Liver (tissue), 9 donors: ENCODE results near the gene COL23A1. TPM values are rescaled to one million over a fixed set of nuclear protein-coding genes. Genes with fewer than 3 reads are reported as not detected.

Experiments
- DNase-seq: peaks from one replicate; pipeline ENCODE4 v3.0.0-alpha.2; 2017; ENCODE audit warnings: low spot score
- H3K27ac ChIP-seq, 2 donors: one replicate each; pipeline ENCODE4 v1.7.0; 2013; ENCODE audit warnings: inconsistent platforms in 2 of 2, low read length in 2 of 2, control low read depth in 1 of 2, low read depth in 1 of 2, mild to moderate bottlenecking in 1 of 2
- H3K27me3 ChIP-seq, 4 donors: one replicate each; pipeline versions ENCODE4 v1.6.1 to v1.7.0; 2013; ENCODE audit warnings: low read length in 3 of 4, inconsistent platforms in 1 of 4, mild to moderate bottlenecking in 1 of 4, moderate library complexity in 1 of 4; ENCODE audit not compliant: control insufficient read depth in 4 of 4, insufficient read depth in 4 of 4
- H3K36me3 ChIP-seq, 4 donors: one replicate each; pipeline versions ENCODE4 v1.6.1 to v1.7.0; 2013; ENCODE audit warnings: low read length in 3 of 4, mild to moderate bottlenecking in 3 of 4, low read depth in 1 of 4, moderate library complexity in 1 of 4; ENCODE audit not compliant: control insufficient read depth in 4 of 4, insufficient read depth in 3 of 4
- H3K4me1 ChIP-seq, 4 donors: one replicate each; pipeline versions ENCODE4 v1.6.1 to v1.7.0; 2013; ENCODE audit warnings: low read length in 3 of 4, mild to moderate bottlenecking in 3 of 4, moderate library complexity in 1 of 4; ENCODE audit not compliant: control insufficient read depth in 4 of 4, insufficient read depth in 4 of 4
- H3K4me3 ChIP-seq, 3 donors: one replicate each; pipeline versions ENCODE4 v1.6.1 to v1.7.0; 2013; ENCODE audit warnings: low read length in 3 of 3, control low read depth in 1 of 3, low read depth in 1 of 3, mild to moderate bottlenecking in 1 of 3
- H3K9ac ChIP-seq, 2 donors: one replicate each; pipeline ENCODE4 v1.7.0; 2013; ENCODE audit warnings: low read length in 2 of 2, mild to moderate bottlenecking in 2 of 2, moderate library complexity in 2 of 2, control low read depth in 1 of 2, low read depth in 1 of 2
- H3K9me3 ChIP-seq, 4 donors: one replicate each; pipeline versions ENCODE4 v1.6.1 to v1.7.0; 2013; ENCODE audit warnings: low read length in 3 of 4; ENCODE audit not compliant: control insufficient read depth in 4 of 4
- CTCF ChIP-seq: fragments of 150-350 bp; IDR thresholded peaks from 2 replicates; pipeline ENCODE4 v1.5.1; 2017; ENCODE audit warnings: improper control_type of control experiment, low read depth, low read length; ENCODE audit not compliant: missing input control
- EGR1 ChIP-seq, 2 donors: IDR thresholded peaks; 2 replicates each; pipeline ENCODE4 v1.6.1; 2016 to 2018; ENCODE audit warnings: antibody characterized with exemption in 2 of 2, low read depth in 2 of 2
- FOXA1 ChIP-seq: IDR thresholded peaks from 2 replicates; pipeline ENCODE4 v1.6.1; 2016; ENCODE audit warnings: antibody characterized with exemption
- FOXA2 ChIP-seq: IDR thresholded peaks from 2 replicates; pipeline ENCODE4 v1.6.1; 2016; ENCODE audit warnings: antibody characterized with exemption
- GABPA ChIP-seq, 2 donors: IDR thresholded peaks in 1 of 2; conservative IDR thresholded peaks in 1 of 2; 2 replicates each; pipeline ENCODE4 v1.6.1; 2016; ENCODE audit warnings: antibody characterized with exemption in 2 of 2, mild to moderate bottlenecking in 1 of 2, moderate library complexity in 1 of 2
- HNF4A ChIP-seq, 2 donors: conservative IDR thresholded peaks; 2 replicates each; pipeline ENCODE4 v1.6.1; 2016; ENCODE audit warnings: antibody characterized with exemption in 2 of 2, mild to moderate bottlenecking in 2 of 2
- HNF4G ChIP-seq: IDR thresholded peaks from 2 replicates; pipeline ENCODE4 v1.6.1; 2016; ENCODE audit warnings: antibody characterized with exemption
- JUND ChIP-seq, 2 donors: IDR thresholded peaks; 2 replicates each; pipeline ENCODE4 v1.6.1; 2016; ENCODE audit warnings: antibody characterized with exemption in 2 of 2
- MAX ChIP-seq: IDR thresholded peaks from 2 replicates; pipeline ENCODE4 v1.6.1; 2016; ENCODE audit warnings: antibody characterized with exemption
- RAD21 ChIP-seq, 2 donors: IDR thresholded peaks; 2 replicates each; pipeline ENCODE4 v1.6.1; 2016; ENCODE audit warnings: antibody characterized with exemption in 2 of 2, mild to moderate bottlenecking in 2 of 2
- RXRA ChIP-seq, 2 donors: IDR thresholded peaks; 2 replicates each; pipeline ENCODE4 v1.6.1; 2017 to 2018; ENCODE audit warnings: antibody characterized with exemption in 2 of 2, mild to moderate bottlenecking in 1 of 2
- SP1 ChIP-seq: IDR thresholded peaks from 2 replicates; pipeline ENCODE4 v1.6.1; 2018; ENCODE audit warnings: antibody characterized with exemption, mild to moderate bottlenecking
- TAF1 ChIP-seq: conservative IDR thresholded peaks from 2 replicates; pipeline ENCODE4 v1.6.1; 2016; ENCODE audit warnings: antibody characterized with exemption, mild to moderate bottlenecking
- YY1 ChIP-seq: IDR thresholded peaks from 2 replicates; pipeline ENCODE4 v1.6.1; 2016; ENCODE audit warnings: antibody characterized with exemption, mild to moderate bottlenecking
- ZBTB33 ChIP-seq: IDR thresholded peaks from 2 replicates; pipeline ENCODE4 v1.6.1; 2016; ENCODE audit warnings: antibody characterized with exemption
- WGBS: extraction: QIAGEN DNeasy Blood & Tissue Kit; methylation state at CpG from one replicate; pipeline ENCODE4 v1.1.7; 2013; 5-methylcytosine and 5-hydroxymethylcytosine counted together
- polyA plus RNA-seq, 2 donors: library from polyadenylated mRNA; stranded (reverse) in 1 of 2; unstranded in 1 of 2; fragments of 200-250 nt in 1 of 2; fragments of >200 nt in 1 of 2; fragmentation: Nextera tagmentation in 1 of 2; extraction: Ambion mirVana in 1 of 2; gene quantifications; one replicate each; pipeline versions ENCODE4 v1.2.1 to v1.2.3, GENCODE V29; 2013 to 2015
- total RNA-seq, 2 donors: library from RNA; depleted of rRNA; stranded (reverse); fragments of >200 nt; gene quantifications; one replicate each; pipeline ENCODE4 v1.2.3, GENCODE V29; 2014
- TF ChIP-seq, protein P1 (sequence below): IDR thresholded peaks from 2 replicates; pipeline ENCODE4 v1.6.1; 2016; ENCODE audit warnings: antibody characterized with exemption, mild to moderate bottlenecking
- donor health status: healthy.
- donor health status: healthy.
- donor health status: healthy.
- donor health status: healthy.
- donor health status: healthy.

The COL23A1 gene
- total and polyA plus RNA-seq, 4 donors, result 0.08 to 1.4 (median 0.27) TPM

DNA sequence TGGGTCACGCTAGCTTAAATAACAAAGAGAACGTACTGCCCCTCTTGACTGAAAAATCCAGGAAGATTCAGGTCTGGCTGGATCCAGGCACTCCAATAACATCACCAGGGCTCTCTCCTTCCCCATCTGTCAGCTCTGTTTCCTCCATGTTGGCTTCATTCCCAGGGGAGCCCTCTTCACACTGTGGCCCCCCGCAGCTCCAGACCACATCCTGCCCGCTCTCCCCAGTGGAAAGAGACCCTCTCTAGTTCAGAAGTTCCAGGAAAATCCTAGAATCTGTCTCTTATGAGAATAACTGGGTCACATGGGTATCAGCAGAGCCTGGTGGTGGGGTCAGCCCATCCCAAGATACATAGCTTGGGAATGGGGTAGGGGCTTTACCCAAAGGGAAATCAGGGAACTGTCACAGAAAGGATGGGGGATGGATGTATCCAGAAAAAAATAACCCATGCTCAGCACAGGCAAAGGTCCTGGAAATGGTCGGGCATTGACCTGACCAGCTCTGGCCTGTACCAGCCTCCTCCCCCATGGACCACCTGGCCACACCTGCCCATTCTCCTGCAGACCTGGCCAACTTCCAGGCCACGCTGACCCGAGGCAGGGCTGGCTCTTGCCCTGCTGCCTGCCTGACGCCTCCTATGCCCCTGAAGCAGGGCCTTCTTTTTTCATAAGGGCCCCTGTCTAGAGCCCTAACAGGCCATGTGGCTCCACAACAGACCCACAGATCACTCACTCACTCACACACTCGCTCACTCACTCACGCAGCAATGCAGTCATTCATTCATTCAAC lies 65.9 kb downstream of the COL23A1 start:
- Histone ChIP-seq H3K4me3 (no peak overlapping the region), H3K4me1 (no peaks in the 10 kb centered on the region), H3K9me3 (no peaks in the 10 kb centered on the region), H3K36me3 (no peaks in the 10 kb centered on the region), H3K9ac (no peak overlapping the region), H3K27me3 (no peaks in the 10 kb centered on the region), H3K27ac (no peak overlapping the region)
- 82% methylated on average over 10 of the region's 10 CpGs for WGBS
- no peak for DNase-seq
- TF ChIP-seq RAD21 (IDR thresholded peaks at IDR 0.05) (no peak), TAF1 (no peak), MAX (no peak), FOXA2 (no peak), JUND (IDR thresholded peaks at IDR 0.05) (no peak), EGR1 (IDR thresholded peaks at IDR 0.05; ENCODE audit: low read depth in 2 of 2) (no peak), HNF4A (conservative IDR thresholded peaks at IDR 0.05) (no peak), ZBTB33 (no peak), RXRA (IDR thresholded peaks at IDR 0.05) (no peak), YY1 (no peak), CTCF (no peak), SP1 (no peak), HNF4G (no peak)
- TF ChIP-seq, protein P1, sequence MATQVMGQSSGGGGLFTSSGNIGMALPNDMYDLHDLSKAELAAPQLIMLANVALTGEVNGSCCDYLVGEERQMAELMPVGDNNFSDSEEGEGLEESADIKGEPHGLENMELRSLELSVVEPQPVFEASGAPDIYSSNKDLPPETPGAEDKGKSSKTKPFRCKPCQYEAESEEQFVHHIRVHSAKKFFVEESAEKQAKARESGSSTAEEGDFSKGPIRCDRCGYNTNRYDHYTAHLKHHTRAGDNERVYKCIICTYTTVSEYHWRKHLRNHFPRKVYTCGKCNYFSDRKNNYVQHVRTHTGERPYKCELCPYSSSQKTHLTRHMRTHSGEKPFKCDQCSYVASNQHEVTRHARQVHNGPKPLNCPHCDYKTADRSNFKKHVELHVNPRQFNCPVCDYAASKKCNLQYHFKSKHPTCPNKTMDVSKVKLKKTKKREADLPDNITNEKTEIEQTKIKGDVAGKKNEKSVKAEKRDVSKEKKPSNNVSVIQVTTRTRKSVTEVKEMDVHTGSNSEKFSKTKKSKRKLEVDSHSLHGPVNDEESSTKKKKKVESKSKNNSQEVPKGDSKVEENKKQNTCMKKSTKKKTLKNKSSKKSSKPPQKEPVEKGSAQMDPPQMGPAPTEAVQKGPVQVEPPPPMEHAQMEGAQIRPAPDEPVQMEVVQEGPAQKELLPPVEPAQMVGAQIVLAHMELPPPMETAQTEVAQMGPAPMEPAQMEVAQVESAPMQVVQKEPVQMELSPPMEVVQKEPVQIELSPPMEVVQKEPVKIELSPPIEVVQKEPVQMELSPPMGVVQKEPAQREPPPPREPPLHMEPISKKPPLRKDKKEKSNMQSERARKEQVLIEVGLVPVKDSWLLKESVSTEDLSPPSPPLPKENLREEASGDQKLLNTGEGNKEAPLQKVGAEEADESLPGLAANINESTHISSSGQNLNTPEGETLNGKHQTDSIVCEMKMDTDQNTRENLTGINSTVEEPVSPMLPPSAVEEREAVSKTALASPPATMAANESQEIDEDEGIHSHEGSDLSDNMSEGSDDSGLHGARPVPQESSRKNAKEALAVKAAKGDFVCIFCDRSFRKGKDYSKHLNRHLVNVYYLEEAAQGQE, result no peak

DNA sequence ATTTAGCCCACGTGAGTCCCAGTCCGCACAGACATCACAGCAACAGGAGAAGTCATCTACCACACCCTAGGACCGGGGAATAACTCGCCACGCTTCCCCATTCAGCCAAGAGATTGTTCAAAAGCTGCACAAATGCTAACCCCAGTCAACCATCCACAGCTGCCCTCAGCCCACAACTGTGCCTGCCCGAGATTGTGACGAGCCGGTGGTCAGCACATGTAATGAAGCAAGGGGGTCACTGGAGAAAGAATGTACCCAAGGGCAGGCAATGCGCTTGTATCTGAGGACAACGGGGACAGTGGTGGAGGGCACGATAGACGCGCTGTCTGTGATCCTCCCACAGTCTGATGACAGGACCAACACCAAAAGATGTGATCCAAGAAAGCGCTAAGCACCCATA lies 67.8 kb downstream of the COL23A1 start:
- Histone ChIP-seq H3K4me1 (no peaks in the 10 kb centered on the region), H3K4me3 (no peak overlapping the region), H3K27me3 (no peaks in the 10 kb centered on the region), H3K9ac (no peak overlapping the region), H3K27ac (no peak overlapping the region), H3K36me3 (no peaks in the 10 kb centered on the region), H3K9me3 (no peaks in the 10 kb centered on the region)
- TF ChIP-seq MAX (no peak), GABPA (IDR thresholded peaks at IDR 0.05 in 1 of 2, conservative IDR thresholded peaks at IDR 0.05 in 1 of 2) (no peak), FOXA2 (no peak), FOXA1 (no peak), TAF1 (no peak), RAD21 (IDR thresholded peaks at IDR 0.05) (no peak), ZBTB33 (no peak)
- DNase-seq, result no peak
- 93% methylated on average over 14 of the region's 14 CpGs for WGBS
